BJ (cell line): ENCODE measurements around the gene BGN. TPM values are rescaled to one million over a fixed set of nuclear protein-coding genes. Genes with fewer than 3 reads are reported as not detected.

Experiments
- CTCF ChIA-PET: fragments of 350-600 bp; formaldehyde crosslinking; extraction: SDS; loops from one replicate; lab custom pipeline; 2021; ENCODE audit warnings: antibody characterized with exemption, inconsistent platforms; lab: Yijun Ruan, JAX
- POLR2A ChIA-PET: fragments of 300-600 bp; sonication (Branson Sonifier 250); formaldehyde crosslinking; extraction: SDS; loops from one replicate; lab custom pipeline; 2021; ENCODE audit warnings: antibody characterized with exemption; lab: Charles Lee
- DNase-seq: peaks from one replicate; pipeline ENCODE4 v3.0.0-alpha.2; 2011; ENCODE audit warnings: low read depth
- H3K27me3 ChIP-seq: 2 replicates; pipeline ENCODE4 v1.6.0; 2011; ENCODE audit warnings: low read length; ENCODE audit not compliant: control insufficient read depth, insufficient read depth
- H3K36me3 ChIP-seq: 2 replicates; pipeline ENCODE4 v1.5.1; 2011; ENCODE audit warnings: low read length; ENCODE audit not compliant: control insufficient read depth, insufficient read depth
- H3K4me3 ChIP-seq: 2 replicates; pipeline ENCODE4 v1.5.1; 2011; ENCODE audit warnings: low read depth, mild to moderate bottlenecking, control low read depth, low read length
- CTCF ChIP-seq: IDR thresholded peaks from 2 replicates; pipeline ENCODE4 v1.5.1; 2011; ENCODE audit warnings: low read depth, mild to moderate bottlenecking, control low read depth, inconsistent platforms, low read length, moderate library complexity; ENCODE audit not compliant: insufficient read depth
- polyA plus RNA-seq: library from polyadenylated mRNA; depleted of rRNA; stranded (reverse); fragments of >200 nt; gene quantifications from 2 replicates; pipeline ENCODE4 v1.2.3, GENCODE V29; 2011

The BGN gene
- polyA plus RNA-seq, 1 experiment, result 487 TPM

GRCh38 chrX:153522259-153522658 is 27.5 kb downstream of the BGN start:
- Histone ChIP-seq H3K36me3 (no peaks in the 10 kb centered on the region), H3K4me3 (no peak overlapping the region), H3K27me3 (peaks cover 10% of the 10 kb centered on the region; the same call in 1 of the 2 replicates)
- CTCF ChIA-PET, result no interaction called here
- POLR2A ChIA-PET, result no interaction called here
- DNase-seq, result no peak
- TF ChIP-seq CTCF, result no peak

GRCh38 chrX:153523269-153523668 is 28.5 kb downstream of the BGN start:
- no peak for DNase-seq
- H3K4me3 ChIP-seq, result no peak overlapping the region
- POLR2A ChIA-PET, result no interaction called here
- H3K36me3 ChIP-seq, result no peaks in the 10 kb centered on the region
- peaks cover 13% of the 10 kb centered on the region; the same call in 1 of the 2 replicates for H3K27me3 ChIP-seq
- TF ChIP-seq CTCF, result no peak
- CTCF ChIA-PET, result no interaction called here

GRCh38 chrX:153524234-153524633 is 29.5 kb downstream of the BGN start:
- no peaks in the 10 kb centered on the region for H3K36me3 ChIP-seq
- no peak for TF ChIP-seq CTCF
- H3K4me3 ChIP-seq, result no peak overlapping the region
- no peak for DNase-seq
- ChIA-PET POLR2A (no interaction called here), CTCF (interaction anchor here (1.3 kb wide), 1 partner anchor 15 kb away, joined by 5 read pairs; no protein-coding TSS in a partner anchor)
- H3K27me3 ChIP-seq, result peaks cover 9% of the 10 kb centered on the region; the same call in 1 of the 2 replicates

- Histone ChIP-seq H3K27me3 (peaks cover 9% of the 10 kb centered on the region; the same call in 1 of the 2 replicates), H3K36me3 (no peaks in the 10 kb centered on the region), H3K4me3 (no peak overlapping the region)
- POLR2A ChIA-PET, result no interaction called here
- TF ChIP-seq CTCF, result no peak
- DNase-seq, result no peak
- CTCF ChIA-PET, result interaction anchor here (0.6 to 5.7 kb wide), 2 partner anchors 14 to 123 kb away, joined by 3 to 27 read pairs; no protein-coding TSS in a partner anchor
These were observed 30.7 kb downstream of the BGN start for GRCh38 chrX:153525451-153525850.

- Histone ChIP-seq H3K4me3 (no peak overlapping the region), H3K36me3 (no peaks in the 10 kb centered on the region), H3K27me3 (peaks cover 9% of the 10 kb centered on the region; the same call in 1 of the 2 replicates)
- CTCF ChIA-PET, result interaction anchor here (0.6 to 5.7 kb wide), 2 partner anchors 13 to 122 kb away, joined by 3 to 27 read pairs; no protein-coding TSS in a partner anchor
- POLR2A ChIA-PET, result no interaction called here
- DNase-seq, result no peak
- no peak for TF ChIP-seq CTCF
These were observed 31.3 kb downstream of the BGN start for GRCh38 chrX:153526042-153526441.
